Activated CD8-positive, alpha-beta T cell treated with anti-CD3 and anti-CD28 coated beads for 36 hours (primary cell): ENCODE measurements around the gene AARS1. TPM values are rescaled to one million over a fixed set of nuclear protein-coding genes. Genes with fewer than 3 reads are reported as not detected.

ENCODE experiments used
- ATAC-seq: fragments of 200-7000 bp; cut with Tn5 transposase; one replicate; pipeline ENCODE4 v1.10.0; 2021; ENCODE audit warnings: mild to moderate bottlenecking, moderate library complexity
- CTCF ChIA-PET: fragments of 350-600 bp; sonication (Branson Sonifier 250); formaldehyde crosslinking; loops from one replicate; lab custom pipeline; 2021; ENCODE audit warnings: antibody characterized with exemption; lab: Charles Lee
- POLR2A ChIA-PET: fragments of 350-600 bp; sonication (Branson Sonifier 250); formaldehyde crosslinking; loops from one replicate; lab custom pipeline; 2021; ENCODE audit warnings: antibody characterized with exemption; lab: Charles Lee
- DNase-seq: peaks from one replicate; pipeline ENCODE4 v3.0.0-alpha.2; 2020
- H3K27ac Mint-ChIP-seq: one replicate; pipeline ENCODE4 v1.8.0; 2021; ENCODE audit warnings: mild to moderate bottlenecking, mixed read lengths
- H3K27me3 Mint-ChIP-seq: one replicate; pipeline ENCODE4 v1.8.0; 2021; ENCODE audit warnings: mixed read lengths
- H3K36me3 Mint-ChIP-seq: one replicate; pipeline ENCODE4 v1.8.0; 2021; ENCODE audit warnings: low read depth, mixed read lengths
- H3K4me1 Mint-ChIP-seq: one replicate; pipeline ENCODE4 v1.8.0; 2021; ENCODE audit warnings: low read depth, mixed read lengths
- H3K4me3 Mint-ChIP-seq: one replicate; pipeline ENCODE4 v1.8.0; 2021; ENCODE audit warnings: mild to moderate bottlenecking, moderate library complexity, mixed read lengths
- H3K9me3 Mint-ChIP-seq: one replicate; pipeline ENCODE4 v1.8.0; 2021; ENCODE audit warnings: mixed read lengths
- CTCF ChIP-seq: fragments of 200-600 bp; IDR thresholded peaks from one replicate; pipeline ENCODE4 v1.8.0; 2022; ENCODE audit warnings: antibody characterized with exemption, mild to moderate bottlenecking
- intact Hi-C: fragments of 100-400 bp; cut with micrococcal nuclease; formaldehyde crosslinking; loops from one replicate; pipeline ENCODE4 v1.10.0; 2022
- total RNA-seq, 2 experiments: library from RNA; stranded (reverse); gene quantifications; one replicate each; pipeline ENCODE4 v1.2.3, GENCODE V29; 2021

Gene AARS1
- total RNA-seq, 2 experiments from 2014 or later = 160 to 162 TPM

GRCh38 chr16:70304892-70305448 lies 15.7 kb upstream of the AARS1 start:
- Mint-ChIP-seq H3K4me1 (peaks cover 36% of the 10 kb centered on the region), H3K27me3 (no peaks in the 10 kb centered on the region), H3K4me3 (no peak overlapping the region), H3K9me3 (peaks cover 14% of the 10 kb centered on the region), H3K27ac (peak overlapping the region; percentile 41), H3K36me3 (peaks cover 25% of the 10 kb centered on the region)
- no peak for DNase-seq
- intact Hi-C loops = no loop called here
- no peak for ATAC-seq
- TF ChIP-seq CTCF = no peak
- ChIA-PET POLR2A (interaction anchor here (1.0 kb wide), 1 partner anchor 42 kb away, joined by 3 read pairs; the partner anchor contains the start of gene DDX19A), CTCF (interaction anchor here (1.6 kb wide), 1 partner anchor 14 kb away, joined by 4 read pairs; no protein-coding TSS in a partner anchor)

- Mint-ChIP-seq H3K36me3 (peaks cover 33% of the 10 kb centered on the region), H3K27ac (no peak overlapping the region), H3K9me3 (peaks cover 14% of the 10 kb centered on the region), H3K4me3 (no peak overlapping the region), H3K4me1 (peaks cover 46% of the 10 kb centered on the region), H3K27me3 (no peaks in the 10 kb centered on the region)
- intact Hi-C loops = no loop called here
- TF ChIP-seq CTCF = no peak
- CTCF ChIA-PET = no interaction called here
- POLR2A ChIA-PET = no interaction called here
- ATAC-seq (no peak), DNase-seq (no peak)
Measured at GRCh38 chr16:70302745-70303144, 13.4 kb upstream of the AARS1 start.

GRCh38 chr16:70301121-70301520 lies 11.8 kb upstream of the AARS1 start:
- Mint-ChIP-seq H3K4me3 (peak overlapping the region; percentile 93), H3K9me3 (peaks cover 14% of the 10 kb centered on the region), H3K4me1 (peaks cover 46% of the 10 kb centered on the region), H3K36me3 (peaks cover 33% of the 10 kb centered on the region), H3K27me3 (no peaks in the 10 kb centered on the region), H3K27ac (no peak overlapping the region)
- ChIA-PET CTCF (interaction anchor here (1.0 kb wide), 1 partner anchor 10 kb away, joined by 3 read pairs; no protein-coding TSS in a partner anchor), POLR2A (interaction anchor here (4.7 kb wide), 1 partner anchor 14 kb away, joined by 59 read pairs; the partner anchor contains the start of gene AARS1)
- DNase-seq = no peak
- no peak for TF ChIP-seq CTCF
- ATAC-seq = no peak
- intact Hi-C loops = no loop called here

GRCh38 chr16:70298988-70299938 lies 10.0 kb upstream of the AARS1 start, which contains the start of gene DDX19B:
Gene DDX19B (plus strand): TSS chr16:70299186. CDS start chr16:70299298, 112 bp downstream.
- ATAC-seq = peak; percentile 89
- peak within 1 kb of the TSS; percentile 97 for H3K27ac Mint-ChIP-seq
- ChIA-PET CTCF (interaction anchor here (1.3 to 1.7 kb wide), 4 partner anchors 10 to 210 kb away, joined by 3 to 5 read pairs (median 4); partner anchors contain the start of gene AARS1), POLR2A (interaction anchor here (0.6 to 4.7 kb wide), 19 partner anchors 9 to 754 kb away, joined by 3 to 59 read pairs (median 4); partner anchors contain the start of genes AARS1, DDX19A and EXOSC6)
- no peak for TF ChIP-seq CTCF
- intact Hi-C loops = loop anchor here (10.0 kb wide), 1 partner anchor 46 kb away; the partner anchor contains the start of gene DDX19A
- peak; percentile 83 for DNase-seq
- peaks cover 33% of the 10 kb centered on the region for H3K36me3 Mint-ChIP-seq
- H3K9me3 Mint-ChIP-seq = peaks cover 14% of the 10 kb centered on the region
- H3K4me1 Mint-ChIP-seq = peaks cover 37% of the 10 kb centered on the region
- H3K27me3 Mint-ChIP-seq = no peaks in the 10 kb centered on the region
- H3K4me3 Mint-ChIP-seq = peak within 1 kb of the TSS; percentile 93
